Stimulated activated CD4-positive, alpha-beta T cell treated with anti-CD3 and anti-CD28 coated beads, Interleukin-12 subunit alpha, Interleukin-12 subunit beta, amount 100 ng/mL, for 4 hours (primary cell): Measurements from ENCODE around the gene FZD2.

Experiments used
- DNase-seq: peaks from one replicate; pipeline ENCODE4 v3.0.0-alpha.2; 2020

FZD2 gene

GRCh38 chr17:44608727-44609435, 51.6 kb downstream of the FZD2 start:
- DNase-seq: no peak

GRCh38 chr17:44610331-44610730, 53.0 kb downstream of the FZD2 start:
- DNase-seq: no peak
